Vagina (tissue), 2 donors: Measurements from ENCODE around the gene LRRC17. TPM values are rescaled to one million over a fixed set of nuclear protein-coding genes. Genes with fewer than 3 reads are reported as not detected.

ENCODE experiments used
- DNase-seq, 2 donors: peaks; one replicate each; pipeline ENCODE4 v3.0.0-alpha.2; 2017; ENCODE audit errors: extremely low spot score in 2 of 2
- H3K27ac ChIP-seq: fragments of 200-600 bp; sonication (generic); one replicate; pipeline ENCODE4 v1.5.1; 2019
- H3K27me3 ChIP-seq: fragments of 200-600 bp; sonication (generic); one replicate; pipeline ENCODE4 v1.5.1; 2019
- H3K36me3 ChIP-seq, 2 donors: fragments of 200-600 bp; sonication (generic); one replicate each; pipeline ENCODE4 v1.5.1; 2017 to 2019
- H3K4me1 ChIP-seq: fragments of 200-600 bp; sonication (generic); one replicate; pipeline ENCODE4 v1.5.1; 2019
- H3K4me3 ChIP-seq, 2 donors: fragments of 200-600 bp; sonication (generic); 1 replicate in 1 of 2; 2 replicates in 1 of 2; pipeline ENCODE4 v1.5.1; 2016 to 2019
- H3K9me3 ChIP-seq: fragments of 200-600 bp; sonication (generic); one replicate; pipeline ENCODE4 v1.5.1; 2019
- CTCF ChIP-seq, 3 experiments: fragments of 450-650 bp in 2 of 3; fragments of 200-600 bp in 1 of 3; sonication (generic) in 1 of 3; IDR thresholded peaks; one replicate each; pipeline ENCODE4 v1.5.1; 2017 to 2019; ENCODE audit warnings: antibody characterized with exemption in 3 of 3, mild to moderate bottlenecking in 2 of 3, moderate library complexity in 2 of 3
- POLR2A ChIP-seq, 2 donors: fragments of 450-650 bp; IDR thresholded peaks; one replicate each; pipeline ENCODE4 v1.6.1; 2017; ENCODE audit warnings: antibody characterized with exemption in 2 of 2, mild to moderate bottlenecking in 2 of 2, moderate library complexity in 2 of 2
- POLR2AphosphoS5 ChIP-seq, 2 donors: sonication (generic); formaldehyde crosslinking; IDR thresholded peaks; one replicate each; pipeline ENCODE4 v1.9.0; 2017; ENCODE audit warnings: antibody characterized with exemption in 2 of 2, mild to moderate bottlenecking in 2 of 2, low read depth in 1 of 2; ENCODE audit not compliant: insufficient read depth in 1 of 2
- intact Hi-C: fragments of 100-400 bp; cut with DNase I; formaldehyde crosslinking; loops from one replicate; pipeline ENCODE4 v1.15.1; 2023
- total RNA-seq: library from RNA; depleted of rRNA; stranded (reverse); fragments of >200 nt; gene quantifications from one replicate; pipeline ENCODE4 v1.2.3, GENCODE V29; 2016

The LRRC17 gene
- total RNA-seq, 1 donor from 2014 or later, result 2.9 TPM

GRCh38 chr7:102873470-102874165, 39.2 kb upstream of the LRRC17 start:
- Histone ChIP-seq H3K27ac (no peak overlapping the region), H3K4me3 (no peak overlapping the region), H3K36me3 (no peaks in the 10 kb centered on the region), H3K27me3 (no peaks in the 10 kb centered on the region), H3K4me1 (no peaks in the 10 kb centered on the region), H3K9me3 (no peaks in the 10 kb centered on the region)
- intact Hi-C loops, result no loop called here
- no peak for TF ChIP-seq POLR2A (IDR thresholded peaks at IDR 0.05)
- no peak for DNase-seq

- Histone ChIP-seq H3K27me3 (no peaks in the 10 kb centered on the region), H3K36me3 (no peaks in the 10 kb centered on the region), H3K4me1 (no peaks in the 10 kb centered on the region), H3K4me3 (no peak overlapping the region), H3K9me3 (no peaks in the 10 kb centered on the region), H3K27ac (no peak overlapping the region)
- no peak for DNase-seq
- intact Hi-C loops, result no loop called here
- no peak for TF ChIP-seq CTCF (IDR thresholded peaks at IDR 0.05)
- no peak for TF ChIP-seq POLR2A (IDR thresholded peaks at IDR 0.05)
- TF ChIP-seq POLR2AphosphoS5 (IDR thresholded peaks at IDR 0.05; ENCODE audit: insufficient read depth in 1 of 2, low read depth in 1 of 2), result no peak
Measured at GRCh38 chr7:102874166-102874829, 38.5 kb upstream of the LRRC17 start.

GRCh38 chr7:102874966-102875365, 37.8 kb upstream of the LRRC17 start:
- no peak overlapping the region for H3K27ac ChIP-seq
- H3K9me3 ChIP-seq, result no peaks in the 10 kb centered on the region
- no peaks in the 10 kb centered on the region for H3K4me1 ChIP-seq
- TF ChIP-seq POLR2A (IDR thresholded peaks at IDR 0.05), result no peak
- no peak for TF ChIP-seq POLR2AphosphoS5 (IDR thresholded peaks at IDR 0.05; ENCODE audit: insufficient read depth in 1 of 2, low read depth in 1 of 2)
- no peak for TF ChIP-seq CTCF (IDR thresholded peaks at IDR 0.05)
- no peaks in the 10 kb centered on the region for H3K27me3 ChIP-seq
- no peak overlapping the region for H3K4me3 ChIP-seq
- intact Hi-C loops, result no loop called here
- DNase-seq, result no peak
- no peaks in the 10 kb centered on the region for H3K36me3 ChIP-seq

- DNase-seq, result no peak
- TF ChIP-seq CTCF (IDR thresholded peaks at IDR 0.05) (no peak), POLR2AphosphoS5 (IDR thresholded peaks at IDR 0.05; ENCODE audit: insufficient read depth in 1 of 2, low read depth in 1 of 2) (peak in 1 of 2 donors; percentile 11), POLR2A (IDR thresholded peaks at IDR 0.05) (no peak)
- intact Hi-C loops, result no loop called here
- no peaks in the 10 kb centered on the region for H3K36me3 ChIP-seq
- H3K4me1 ChIP-seq, result no peaks in the 10 kb centered on the region
- no peak overlapping the region for H3K4me3 ChIP-seq
- no peaks in the 10 kb centered on the region for H3K27me3 ChIP-seq
- no peaks in the 10 kb centered on the region for H3K9me3 ChIP-seq
- H3K27ac ChIP-seq, result no peak overlapping the region
Measured at GRCh38 chr7:102875700-102876295, 37.0 kb upstream of the LRRC17 start.

GRCh38 chr7:102883098-102883860, 29.5 kb upstream of the LRRC17 start:
- Histone ChIP-seq H3K9me3 (no peaks in the 10 kb centered on the region), H3K27me3 (no peaks in the 10 kb centered on the region), H3K27ac (no peak overlapping the region), H3K36me3 (no peaks in the 10 kb centered on the region), H3K4me1 (no peaks in the 10 kb centered on the region), H3K4me3 (no peak overlapping the region)
- DNase-seq, result no peak
- TF ChIP-seq CTCF (IDR thresholded peaks at IDR 0.05) (no peak), POLR2A (IDR thresholded peaks at IDR 0.05) (no peak), POLR2AphosphoS5 (IDR thresholded peaks at IDR 0.05; ENCODE audit: insufficient read depth in 1 of 2, low read depth in 1 of 2) (no peak)
- intact Hi-C loops, result no loop called here
